Measurements from ENCODE around the gene SCMH1.

DNA sequence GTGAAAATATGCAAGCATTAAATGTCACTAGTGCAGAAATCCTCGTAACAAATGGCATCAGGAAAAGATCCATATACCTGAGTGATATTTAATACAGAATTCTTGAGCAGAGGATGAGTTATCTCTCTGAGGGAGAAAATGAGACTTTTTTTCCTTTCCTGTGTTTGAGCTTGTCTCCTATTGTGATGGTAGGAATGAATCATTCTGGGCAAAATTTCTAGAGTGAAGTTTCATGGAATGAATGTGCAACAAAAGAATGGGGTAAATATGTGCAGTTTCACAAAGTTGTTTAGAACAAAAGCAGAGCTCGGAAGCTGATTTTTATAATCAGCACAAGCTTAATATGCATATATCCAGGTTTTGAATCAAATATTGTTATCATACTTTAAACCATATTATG, 258.0 kb downstream of the SCMH1 start:
- TF ChIP-seq, protein P1, sequence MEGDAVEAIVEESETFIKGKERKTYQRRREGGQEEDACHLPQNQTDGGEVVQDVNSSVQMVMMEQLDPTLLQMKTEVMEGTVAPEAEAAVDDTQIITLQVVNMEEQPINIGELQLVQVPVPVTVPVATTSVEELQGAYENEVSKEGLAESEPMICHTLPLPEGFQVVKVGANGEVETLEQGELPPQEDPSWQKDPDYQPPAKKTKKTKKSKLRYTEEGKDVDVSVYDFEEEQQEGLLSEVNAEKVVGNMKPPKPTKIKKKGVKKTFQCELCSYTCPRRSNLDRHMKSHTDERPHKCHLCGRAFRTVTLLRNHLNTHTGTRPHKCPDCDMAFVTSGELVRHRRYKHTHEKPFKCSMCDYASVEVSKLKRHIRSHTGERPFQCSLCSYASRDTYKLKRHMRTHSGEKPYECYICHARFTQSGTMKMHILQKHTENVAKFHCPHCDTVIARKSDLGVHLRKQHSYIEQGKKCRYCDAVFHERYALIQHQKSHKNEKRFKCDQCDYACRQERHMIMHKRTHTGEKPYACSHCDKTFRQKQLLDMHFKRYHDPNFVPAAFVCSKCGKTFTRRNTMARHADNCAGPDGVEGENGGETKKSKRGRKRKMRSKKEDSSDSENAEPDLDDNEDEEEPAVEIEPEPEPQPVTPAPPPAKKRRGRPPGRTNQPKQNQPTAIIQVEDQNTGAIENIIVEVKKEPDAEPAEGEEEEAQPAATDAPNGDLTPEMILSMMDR (IDR thresholded peaks at IDR 0.05; ENCODE audit: poor library complexity, severe bottlenecking), result no peak
- TF ChIP-seq RAD21 (conservative IDR thresholded peaks at IDR 0.05) (no peak), POLR2AphosphoS5 (IDR thresholded peaks at IDR 0.05) (no peak)

Measured in neural cell (in vitro differentiated cells).